Neural crest cell (in vitro differentiated cells): Measurements from ENCODE around the gene C16orf92. TPM values are rescaled to one million over a fixed set of nuclear protein-coding genes. Genes with fewer than 3 reads are reported as not detected.
A peak's percentile ranks its signal among the peaks of the same experiment; 100 is the strongest.

Source experiments
- DNase-seq: peaks from one replicate; pipeline ENCODE4 v3.0.0; 2021; ENCODE audit warnings: low read depth, mixed read lengths, low spot score
- H3K27ac Mint-ChIP-seq: one replicate; pipeline ENCODE4 v1.8.0; 2021; ENCODE audit warnings: mild to moderate bottlenecking, mixed read lengths; ENCODE audit not compliant: unreplicated experiment
- H3K27me3 Mint-ChIP-seq: 2 replicates; pipeline ENCODE4 v1.8.0; 2021; ENCODE audit warnings: low read depth, mild to moderate bottlenecking, mixed read lengths
- H3K36me3 Mint-ChIP-seq: 2 replicates; pipeline ENCODE4 v1.8.0; 2021; ENCODE audit warnings: low read depth, mild to moderate bottlenecking, mixed read lengths
- H3K4me1 Mint-ChIP-seq: 2 replicates; pipeline ENCODE4 v1.8.0; 2021; ENCODE audit warnings: mixed read lengths
- H3K4me3 Mint-ChIP-seq: one replicate; pipeline ENCODE4 v1.8.0; 2021; ENCODE audit warnings: mild to moderate bottlenecking, mixed read lengths
- H3K9me3 Mint-ChIP-seq: 2 replicates; pipeline ENCODE4 v1.8.0; 2021; ENCODE audit warnings: mixed read lengths
- total RNA-seq: library from RNA; stranded (reverse); gene quantifications from 2 replicates; pipeline ENCODE4 v1.2.1, GENCODE V29; 2021
- TF ChIP-seq, protein P1 (sequence below): fragments of 200-600 bp; sonication (generic); conservative IDR thresholded peaks from 2 replicates; pipeline ENCODE4 v1.5.0; 2021; ENCODE audit warnings: antibody characterized with exemption, mild to moderate bottlenecking

The C16orf92 gene
- total RNA-seq, 1 donor from 2014 or later = not detected

GRCh38 chr16:30054451-30054850 lies 31.5 kb downstream of the C16orf92 start:
- H3K27ac Mint-ChIP-seq = peak overlapping the region; percentile 27

DNA sequence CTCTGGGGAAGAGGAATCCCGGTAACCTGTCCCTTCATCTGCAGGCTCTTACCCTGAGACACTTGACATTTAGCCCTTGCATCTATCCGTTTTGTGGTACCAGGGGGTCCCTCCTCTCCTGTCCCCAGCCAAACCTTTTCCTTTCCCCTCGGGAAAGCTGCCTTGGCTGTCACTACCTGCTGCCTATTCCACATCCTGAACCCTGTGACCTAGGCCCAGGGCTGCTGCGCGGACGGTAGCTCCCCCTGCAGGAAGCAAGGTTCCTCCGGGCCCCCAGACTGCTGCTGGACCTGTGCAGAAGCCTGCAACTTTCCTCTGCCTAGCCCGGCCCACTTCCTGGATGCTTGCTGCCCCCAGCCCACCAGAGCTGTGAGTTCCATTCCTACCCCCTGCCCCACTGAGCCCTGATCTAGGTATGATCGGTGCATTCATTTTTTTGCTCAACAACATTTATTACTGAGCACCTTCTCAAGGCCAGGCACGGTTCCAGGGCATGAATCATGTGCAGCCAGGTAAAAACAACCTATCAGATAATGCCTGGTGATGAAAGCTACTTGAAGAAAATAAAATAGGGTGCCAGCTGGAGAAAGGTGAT lies 32.1 kb downstream of the C16orf92 start:
- H3K4me3 Mint-ChIP-seq = peak overlapping the region; percentile 92
- TF ChIP-seq, protein P1, sequence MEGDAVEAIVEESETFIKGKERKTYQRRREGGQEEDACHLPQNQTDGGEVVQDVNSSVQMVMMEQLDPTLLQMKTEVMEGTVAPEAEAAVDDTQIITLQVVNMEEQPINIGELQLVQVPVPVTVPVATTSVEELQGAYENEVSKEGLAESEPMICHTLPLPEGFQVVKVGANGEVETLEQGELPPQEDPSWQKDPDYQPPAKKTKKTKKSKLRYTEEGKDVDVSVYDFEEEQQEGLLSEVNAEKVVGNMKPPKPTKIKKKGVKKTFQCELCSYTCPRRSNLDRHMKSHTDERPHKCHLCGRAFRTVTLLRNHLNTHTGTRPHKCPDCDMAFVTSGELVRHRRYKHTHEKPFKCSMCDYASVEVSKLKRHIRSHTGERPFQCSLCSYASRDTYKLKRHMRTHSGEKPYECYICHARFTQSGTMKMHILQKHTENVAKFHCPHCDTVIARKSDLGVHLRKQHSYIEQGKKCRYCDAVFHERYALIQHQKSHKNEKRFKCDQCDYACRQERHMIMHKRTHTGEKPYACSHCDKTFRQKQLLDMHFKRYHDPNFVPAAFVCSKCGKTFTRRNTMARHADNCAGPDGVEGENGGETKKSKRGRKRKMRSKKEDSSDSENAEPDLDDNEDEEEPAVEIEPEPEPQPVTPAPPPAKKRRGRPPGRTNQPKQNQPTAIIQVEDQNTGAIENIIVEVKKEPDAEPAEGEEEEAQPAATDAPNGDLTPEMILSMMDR = peak; percentile 55
- H3K36me3 Mint-ChIP-seq = no peaks in the 10 kb centered on the region
- peaks cover 2% of the 10 kb centered on the region for H3K27me3 Mint-ChIP-seq
- peaks cover 33% of the 10 kb centered on the region for H3K4me1 Mint-ChIP-seq
- no peaks in the 10 kb centered on the region for H3K9me3 Mint-ChIP-seq
- no peak overlapping the region for H3K27ac Mint-ChIP-seq
- DNase-seq = no peak

More at GRCh38 chr16:30054451-30054850, 31.5 kb downstream of the C16orf92 start:
- no peaks in the 10 kb centered on the region for H3K36me3 Mint-ChIP-seq
- no peaks in the 10 kb centered on the region for H3K9me3 Mint-ChIP-seq
- peaks cover 2% of the 10 kb centered on the region for H3K27me3 Mint-ChIP-seq
- no peak for DNase-seq
- peaks cover 33% of the 10 kb centered on the region for H3K4me1 Mint-ChIP-seq
- peak overlapping the region; percentile 92 for H3K4me3 Mint-ChIP-seq
- TF ChIP-seq, protein P1 = no peak

DNA sequence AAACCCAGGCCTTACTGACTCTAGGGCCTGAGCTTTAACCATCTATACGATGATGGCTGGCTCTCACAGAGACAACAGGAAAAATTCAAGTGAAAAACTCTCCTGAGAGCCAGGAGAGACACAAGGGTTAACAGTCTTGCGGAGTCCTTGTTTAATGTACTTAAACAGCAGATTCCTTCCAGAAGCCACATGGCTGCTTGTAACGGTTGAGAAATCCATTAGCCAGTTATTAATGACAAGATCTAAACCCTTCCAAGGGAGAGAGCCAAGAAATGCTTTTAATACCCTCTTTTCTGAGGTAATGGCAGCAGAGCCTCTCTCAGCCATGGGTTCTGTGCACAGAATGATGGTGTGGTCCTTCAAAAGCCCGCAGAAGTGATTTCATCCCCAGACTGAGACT lies 37.3 kb downstream of the C16orf92 start:
- no peak for DNase-seq
- H3K9me3 Mint-ChIP-seq = no peaks in the 10 kb centered on the region
- TF ChIP-seq, protein P1 = no peak
- no peak overlapping the region for H3K27ac Mint-ChIP-seq
- H3K27me3 Mint-ChIP-seq = no peaks in the 10 kb centered on the region
- peaks cover 17% of the 10 kb centered on the region for H3K4me1 Mint-ChIP-seq
- no peaks in the 10 kb centered on the region for H3K36me3 Mint-ChIP-seq
- peak overlapping the region; percentile 21 for H3K4me3 Mint-ChIP-seq

DNA sequence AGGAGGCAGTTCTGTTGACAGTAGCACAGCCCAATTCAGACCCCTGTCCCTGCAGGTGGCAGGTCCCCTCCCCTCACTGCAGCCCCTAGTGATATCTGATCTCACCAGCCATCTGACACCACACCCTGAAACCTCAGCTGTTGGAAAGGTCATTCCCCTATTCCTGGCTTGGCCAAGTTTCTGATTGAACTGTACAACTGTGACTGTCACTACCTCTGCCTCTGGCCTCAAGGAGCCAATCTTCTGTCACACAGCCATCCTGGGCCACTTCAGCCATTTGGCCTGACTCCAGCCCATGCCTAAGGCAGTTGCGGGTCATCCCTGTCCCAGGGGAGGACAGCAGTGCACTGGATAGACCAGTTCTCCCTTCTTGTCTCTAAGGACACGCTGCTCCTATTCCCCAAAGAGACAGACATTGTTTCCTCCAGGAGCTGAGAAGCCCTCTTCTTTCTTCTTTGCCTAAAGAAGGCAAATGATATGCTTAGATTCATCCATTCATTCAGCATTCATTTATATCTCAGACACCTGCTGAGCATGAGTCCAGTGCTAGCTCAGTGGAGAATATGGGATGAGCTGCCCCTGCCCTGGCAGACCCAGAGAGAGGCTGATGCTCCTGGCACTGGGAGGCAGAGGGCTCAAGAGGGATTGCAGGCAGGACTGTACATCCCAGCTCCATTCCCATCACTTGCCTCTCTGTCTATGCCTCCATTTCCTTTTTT lies 38.0 kb downstream of the C16orf92 start:
- no peaks in the 10 kb centered on the region for H3K9me3 Mint-ChIP-seq
- DNase-seq = no peak
- TF ChIP-seq, protein P1 = no peak
- H3K36me3 Mint-ChIP-seq = no peaks in the 10 kb centered on the region
- peak overlapping the region; percentile 21 for H3K4me3 Mint-ChIP-seq
- H3K27me3 Mint-ChIP-seq = no peaks in the 10 kb centered on the region
- H3K4me1 Mint-ChIP-seq = peaks cover 19% of the 10 kb centered on the region
- H3K27ac Mint-ChIP-seq = no peak overlapping the region

DNA sequence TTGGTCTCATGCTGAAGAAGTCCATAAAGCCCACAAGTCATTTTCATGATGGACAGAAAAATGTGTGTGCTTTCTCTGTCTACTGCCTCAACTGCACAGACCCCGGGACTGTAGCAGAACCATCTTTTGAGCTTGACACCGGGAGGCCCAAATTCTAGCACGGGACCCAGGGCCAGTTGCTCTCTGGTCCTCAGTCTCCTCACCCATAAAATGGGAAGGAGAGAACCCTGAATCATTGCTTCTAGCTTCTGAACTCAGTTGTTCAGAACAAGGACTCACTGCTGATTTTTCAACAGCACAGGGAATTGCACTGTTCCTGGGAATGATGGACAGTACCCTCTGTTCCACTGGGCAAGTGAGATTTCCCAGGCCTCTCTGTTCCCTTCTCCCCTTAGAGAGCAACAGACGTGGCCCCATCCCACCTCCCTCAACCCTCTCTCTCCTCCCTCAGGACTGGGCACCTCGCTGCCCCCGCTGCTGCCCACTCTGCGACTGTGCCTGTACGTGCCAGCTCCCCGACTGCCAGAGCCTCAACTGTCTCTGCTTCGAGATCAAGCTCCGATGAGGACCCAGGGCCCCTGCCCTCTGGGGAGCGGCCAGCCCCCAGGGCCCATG lies 40.4 kb downstream of the C16orf92 start:
- Mint-ChIP-seq H3K27me3 (no peaks in the 10 kb centered on the region), H3K27ac (no peak overlapping the region), H3K4me3 (peak overlapping the region; percentile 98), H3K36me3 (peaks cover 8% of the 10 kb centered on the region), H3K9me3 (no peaks in the 10 kb centered on the region), H3K4me1 (peaks cover 33% of the 10 kb centered on the region)
- DNase-seq = no peak
- TF ChIP-seq, protein P1 = no peak
